Mesendoderm (in vitro differentiated cells): ENCODE data around the gene ZBTB3.
"Not testable (repeated sequence)": the region's sequence is repeated elsewhere in the genome, so short reads cannot be mapped to it uniquely, and the experiment has no call there.

Experiments
- DNase-seq: peaks from one replicate; pipeline ENCODE4 v3.0.0; 2013
- H2AK5ac ChIP-seq: 2 replicates; pipeline ENCODE4 v1.6.1; 2013; ENCODE audit warnings: low read length, inconsistent platforms
- H2BK120ac ChIP-seq: 2 replicates; pipeline ENCODE4 v1.6.1; 2013; ENCODE audit warnings: low read depth, mild to moderate bottlenecking, low read length, moderate library complexity, mixed read lengths
- H2BK15ac ChIP-seq: replicated peaks from 2 replicates; pipeline ENCODE4 v1.6.1; 2013; ENCODE audit warnings: low read depth, mild to moderate bottlenecking, moderate library complexity
- H2BK5ac ChIP-seq: 2 replicates; pipeline ENCODE4 v1.6.1; 2013; ENCODE audit warnings: low read length, inconsistent platforms
- H3K18ac ChIP-seq: 2 replicates; pipeline ENCODE4 v1.6.1; 2013; ENCODE audit warnings: mild to moderate bottlenecking, low read length, mixed read lengths
- H3K23ac ChIP-seq: one replicate; pipeline ENCODE4 v1.6.1; 2013; ENCODE audit warnings: low read length
- H3K27ac ChIP-seq: 2 replicates; pipeline ENCODE4 v1.5.1; 2013; ENCODE audit warnings: low read depth, mild to moderate bottlenecking, inconsistent platforms, low read length, moderate library complexity
- H3K27me3 ChIP-seq: 2 replicates; pipeline ENCODE4 v1.6.1; 2013; ENCODE audit warnings: low read length, control low read depth, mild to moderate bottlenecking, inconsistent platforms; ENCODE audit not compliant: insufficient read depth, poor library complexity
- H3K36me3 ChIP-seq: 2 replicates; pipeline ENCODE4 v1.6.1; 2013; ENCODE audit warnings: low read length, inconsistent platforms; ENCODE audit not compliant: control insufficient read depth, insufficient read depth
- H3K4ac ChIP-seq: one replicate; pipeline ENCODE4 v1.6.1; 2013; ENCODE audit warnings: low read depth, mild to moderate bottlenecking, low read length, moderate library complexity
- H3K4me1 ChIP-seq: 2 replicates; pipeline ENCODE4 v1.6.1; 2013; ENCODE audit warnings: low read depth, low read length, inconsistent platforms; ENCODE audit not compliant: control insufficient read depth
- H3K4me2 ChIP-seq: 2 replicates; pipeline ENCODE4 v1.6.1; 2013; ENCODE audit warnings: low read length
- H3K4me3 ChIP-seq: 2 replicates; pipeline ENCODE4 v1.5.1; 2013; ENCODE audit warnings: mild to moderate bottlenecking, low read length
- H3K56ac ChIP-seq: one replicate; pipeline ENCODE4 v1.6.1; 2013; ENCODE audit warnings: low read length
- H3K79me1 ChIP-seq: 2 replicates; pipeline ENCODE4 v1.6.1; 2013; ENCODE audit warnings: low read length, inconsistent platforms
- H3K79me2 ChIP-seq: 2 replicates; pipeline ENCODE4 v1.6.1; 2013; ENCODE audit warnings: mild to moderate bottlenecking, low read length; ENCODE audit not compliant: control insufficient read depth, insufficient read depth
- H3K9ac ChIP-seq: 2 replicates; pipeline ENCODE4 v1.6.1; 2013; ENCODE audit warnings: low read length, inconsistent platforms
- H4K5ac ChIP-seq: one replicate; pipeline ENCODE4 v1.6.1; 2013; ENCODE audit warnings: low read length
- H4K8ac ChIP-seq: one replicate; pipeline ENCODE4 v1.6.1; 2013; ENCODE audit warnings: low read depth, mild to moderate bottlenecking, control low read depth, low read length, moderate library complexity
- WGBS: extraction: QIAGEN DNeasy Blood & Tissue Kit; methylation state at CpG from one replicate; pipeline ENCODE4 v1.1.7; 2013; ENCODE audit warnings: low lambda C conversion rate, missing lambda C conversion rate; ENCODE audit not compliant: insufficient coverage; ENCODE audit errors: extremely low coverage; 5-methylcytosine and 5-hydroxymethylcytosine counted together

ZBTB3 gene

GRCh38 chr11:62752994-62753735, 795 bp downstream of the ZBTB3 start:
- no peak overlapping the region for H3K27ac ChIP-seq
- no peak overlapping the region for H2BK120ac ChIP-seq
- WGBS: no CpG with 5 or more reads among the region's 15 CpGs

GRCh38 chr11:62752177-62752785, 1.7 kb downstream of the ZBTB3 start:
- H3K79me2 ChIP-seq: peaks cover 18% of the 10 kb centered on the region
- peaks cover 18% of the 10 kb centered on the region for H3K79me1 ChIP-seq
- no peak overlapping the region for H2BK15ac ChIP-seq
- no peak overlapping the region for H3K9ac ChIP-seq
- no peak overlapping the region for H3K4me2 ChIP-seq
- no peak overlapping the region for H4K5ac ChIP-seq
- no peak overlapping the region for H2BK120ac ChIP-seq
- no CpG with 5 or more reads among the region's 14 CpGs for whole genome bisulfite sequencing
- H3K4me1 ChIP-seq: no peaks in the 10 kb centered on the region
- H2BK5ac ChIP-seq: no peak overlapping the region
- no peak overlapping the region for H3K4ac ChIP-seq
- no peak overlapping the region for H2AK5ac ChIP-seq
- no peak overlapping the region for H3K27ac ChIP-seq
- H3K23ac ChIP-seq: no peak overlapping the region
- no peak for DNase-seq
- H3K4me3 ChIP-seq: no peak overlapping the region
- no peak overlapping the region for H4K8ac ChIP-seq
- H3K18ac ChIP-seq: no peak overlapping the region
- H3K27me3 ChIP-seq: no peaks in the 10 kb centered on the region
- H3K36me3 ChIP-seq: peaks cover 6% of the 10 kb centered on the region
- no peak overlapping the region for H3K56ac ChIP-seq

More at GRCh38 chr11:62752994-62753735, 795 bp downstream of the ZBTB3 start:
- H3K4me3 ChIP-seq: no peak overlapping the region
- H3K23ac ChIP-seq: no peak overlapping the region
- H3K79me1 ChIP-seq: peaks cover 18% of the 10 kb centered on the region
- peak overlapping the region; percentile 65 for H3K56ac ChIP-seq
- H3K36me3 ChIP-seq: peaks cover 6% of the 10 kb centered on the region
- no peak overlapping the region for H4K8ac ChIP-seq
- no peak for DNase-seq
- H3K4me2 ChIP-seq: peak overlapping the region; percentile 33
- H3K27me3 ChIP-seq: no peaks in the 10 kb centered on the region
- no peaks in the 10 kb centered on the region for H3K4me1 ChIP-seq
- no peak overlapping the region for H2BK5ac ChIP-seq
- peak overlapping the region; percentile 23 for H3K18ac ChIP-seq
- peaks cover 18% of the 10 kb centered on the region for H3K79me2 ChIP-seq
- peak overlapping the region; percentile 89 for H3K4ac ChIP-seq
- H2BK15ac ChIP-seq: no peak overlapping the region
- H3K9ac ChIP-seq: peak overlapping the region; percentile 59
- no peak overlapping the region for H4K5ac ChIP-seq
- no peak overlapping the region for H2AK5ac ChIP-seq

- not testable (repeated sequence) for H3K27ac ChIP-seq, H3K4me2 ChIP-seq, H3K4me1 ChIP-seq, H4K5ac ChIP-seq, H3K56ac ChIP-seq, H3K4ac ChIP-seq, H3K23ac ChIP-seq, H2BK120ac ChIP-seq, H2AK5ac ChIP-seq, H4K8ac ChIP-seq, H2BK15ac ChIP-seq, H3K36me3 ChIP-seq, H3K9ac ChIP-seq, H3K18ac ChIP-seq, DNase-seq, H2BK5ac ChIP-seq, H3K4me3 ChIP-seq, H3K27me3 ChIP-seq
- Histone ChIP-seq H3K79me2 (peaks cover 18% of the 10 kb centered on the region), H3K79me1 (peaks cover 18% of the 10 kb centered on the region)
- WGBS: no CpG with 5 or more reads among the region's 5 CpGs
Measured at GRCh38 chr11:62749931-62750330, 4.0 kb downstream of the ZBTB3 start.

- H3K4me1 ChIP-seq: no peaks in the 10 kb centered on the region
- DNase-seq: no peak
- H3K4ac ChIP-seq: no peak overlapping the region
- H4K8ac ChIP-seq: no peak overlapping the region
- no peak overlapping the region for H3K18ac ChIP-seq
- no peak overlapping the region for H2BK15ac ChIP-seq
- no peak overlapping the region for H3K27ac ChIP-seq
- H3K4me3 ChIP-seq: no peak overlapping the region
- no peak overlapping the region for H2BK5ac ChIP-seq
- H4K5ac ChIP-seq: no peak overlapping the region
- H3K4me2 ChIP-seq: no peak overlapping the region
- no peak overlapping the region for H3K9ac ChIP-seq
- H3K56ac ChIP-seq: no peak overlapping the region
- peaks cover 11% of the 10 kb centered on the region for H3K79me2 ChIP-seq
- peaks cover 14% of the 10 kb centered on the region for H3K79me1 ChIP-seq
- WGBS: no CpG with 5 or more reads among the region's 9 CpGs
- H2AK5ac ChIP-seq: no peak overlapping the region
- peaks cover 4% of the 10 kb centered on the region for H3K36me3 ChIP-seq
- H2BK120ac ChIP-seq: no peak overlapping the region
- H3K23ac ChIP-seq: no peak overlapping the region
- no peaks in the 10 kb centered on the region for H3K27me3 ChIP-seq
Measured at GRCh38 chr11:62747475-62748160, 6.3 kb downstream of the ZBTB3 start.

- no peaks in the 10 kb centered on the region for H3K79me2 ChIP-seq
- H3K36me3 ChIP-seq: peaks cover 1% of the 10 kb centered on the region
- H3K9ac ChIP-seq: no peak overlapping the region
- no peak overlapping the region for H4K5ac ChIP-seq
- H3K27me3 ChIP-seq: no peaks in the 10 kb centered on the region
- no peak overlapping the region for H2AK5ac ChIP-seq
- H3K27ac ChIP-seq: no peak overlapping the region
- H3K4me2 ChIP-seq: no peak overlapping the region
- no peaks in the 10 kb centered on the region for H3K79me1 ChIP-seq
- no peak overlapping the region for H4K8ac ChIP-seq
- H2BK5ac ChIP-seq: no peak overlapping the region
- no peak overlapping the region for H2BK120ac ChIP-seq
- H3K4me3 ChIP-seq: no peak overlapping the region
- H3K23ac ChIP-seq: no peak overlapping the region
- H3K4ac ChIP-seq: no peak overlapping the region
- no peak overlapping the region for H2BK15ac ChIP-seq
- DNase-seq: no peak
- H3K56ac ChIP-seq: no peak overlapping the region
- no peak overlapping the region for H3K18ac ChIP-seq
- H3K4me1 ChIP-seq: no peaks in the 10 kb centered on the region
Measured at GRCh38 chr11:62737196-62737595, 16.8 kb downstream of the ZBTB3 start.
